SU-DHL-6 (cell line): ENCODE data around the gene PRR12.
A peak's percentile ranks its signal among the peaks of the same experiment; 100 is the strongest.

Experiments
- H2AFZ ChIP-seq: fragments of 200-600 bp; sonication (generic); 2 replicates; pipeline ENCODE4 v1.6.1; 2014; ENCODE audit warnings: low read depth, mild to moderate bottlenecking, moderate library complexity, mixed read lengths, antibody characterized with exemption, low read length; ENCODE audit not compliant: severe bottlenecking
- H3F3A ChIP-seq: fragments of 200-600 bp; shearing (Covaris generic); 2 replicates; pipeline ENCODE4 v1.6.0; 2016; ENCODE audit warnings: antibody characterized with exemption, mild to moderate bottlenecking; ENCODE audit not compliant: insufficient read depth
- H3K27ac ChIP-seq: fragments of 200-600 bp; sonication (generic); 2 replicates; pipeline ENCODE4 v1.5.1; 2016; ENCODE audit warnings: low read depth, mild to moderate bottlenecking, low read length, moderate library complexity, mixed read lengths
- H3K27me3 ChIP-seq: fragments of 200-600 bp; sonication (generic), shearing (Covaris generic); 2 replicates; pipeline ENCODE4 v1.6.0; 2014; ENCODE audit warnings: mild to moderate bottlenecking, low read length
- H3K36me3 ChIP-seq: fragments of 200-600 bp; sonication (generic); 2 replicates; pipeline ENCODE4 v1.6.1; 2014; ENCODE audit warnings: mild to moderate bottlenecking, low read length, mixed read lengths
- H3K4me2 ChIP-seq: fragments of 300-600, 200-600 bp; shearing (Covaris generic), sonication (generic); 2 replicates; pipeline ENCODE4 v1.6.0; 2014; ENCODE audit warnings: low read length, low read depth, mild to moderate bottlenecking; ENCODE audit not compliant: poor library complexity, severe bottlenecking
- H3K4me3 ChIP-seq: fragments of 200-600 bp; sonication (generic); 2 replicates; pipeline ENCODE4 v1.5.1; 2014; ENCODE audit warnings: antibody characterized with exemption, low read length, mild to moderate bottlenecking, mixed read lengths; ENCODE audit not compliant: insufficient read depth, poor library complexity, severe bottlenecking
- H3K79me2 ChIP-seq: fragments of 200-600 bp; sonication (generic); 2 replicates; pipeline ENCODE4 v1.6.1; 2014; ENCODE audit warnings: mild to moderate bottlenecking, low read length, moderate library complexity; ENCODE audit not compliant: insufficient read depth
- H3K9ac ChIP-seq: fragments of 200-600 bp; sonication (generic); 2 replicates; pipeline ENCODE4 v1.7.0; 2014; ENCODE audit warnings: mild to moderate bottlenecking, low read length
- H3K9me2 ChIP-seq: fragments of 200-600 bp; sonication (generic); replicated peaks from 2 replicates; pipeline ENCODE4 v1.6.1; 2014; ENCODE audit warnings: low read length; ENCODE audit not compliant: insufficient read depth
- H3K9me3 ChIP-seq: fragments of 200-600 bp; sonication (generic); 2 replicates; pipeline ENCODE4 v1.6.1; 2014; ENCODE audit warnings: low read length, mixed read lengths; ENCODE audit not compliant: insufficient read depth
- H4K20me1 ChIP-seq: fragments of 200-600 bp; sonication (generic); 2 replicates; pipeline ENCODE4 v1.6.1; 2014; ENCODE audit warnings: low read depth, mild to moderate bottlenecking, antibody characterized with exemption, low read length, moderate library complexity, mixed read lengths
- CTCF ChIP-seq: fragments of 200-600 bp; sonication (generic); IDR thresholded peaks from one replicate; pipeline ENCODE4 v1.5.1; 2017; ENCODE audit warnings: antibody characterized with exemption, mild to moderate bottlenecking, low read length, moderate library complexity; ENCODE audit not compliant: insufficient read depth, poor library complexity, severe bottlenecking
- EZH2phosphoT487 ChIP-seq: fragments of 200-600 bp; sonication (generic), shearing (Covaris generic); conservative IDR thresholded peaks from 2 replicates; pipeline ENCODE4 v1.6.1; 2018; ENCODE audit warnings: mild to moderate bottlenecking, antibody characterized with exemption, low read length, moderate library complexity, mixed read lengths

Gene PRR12

DNA sequence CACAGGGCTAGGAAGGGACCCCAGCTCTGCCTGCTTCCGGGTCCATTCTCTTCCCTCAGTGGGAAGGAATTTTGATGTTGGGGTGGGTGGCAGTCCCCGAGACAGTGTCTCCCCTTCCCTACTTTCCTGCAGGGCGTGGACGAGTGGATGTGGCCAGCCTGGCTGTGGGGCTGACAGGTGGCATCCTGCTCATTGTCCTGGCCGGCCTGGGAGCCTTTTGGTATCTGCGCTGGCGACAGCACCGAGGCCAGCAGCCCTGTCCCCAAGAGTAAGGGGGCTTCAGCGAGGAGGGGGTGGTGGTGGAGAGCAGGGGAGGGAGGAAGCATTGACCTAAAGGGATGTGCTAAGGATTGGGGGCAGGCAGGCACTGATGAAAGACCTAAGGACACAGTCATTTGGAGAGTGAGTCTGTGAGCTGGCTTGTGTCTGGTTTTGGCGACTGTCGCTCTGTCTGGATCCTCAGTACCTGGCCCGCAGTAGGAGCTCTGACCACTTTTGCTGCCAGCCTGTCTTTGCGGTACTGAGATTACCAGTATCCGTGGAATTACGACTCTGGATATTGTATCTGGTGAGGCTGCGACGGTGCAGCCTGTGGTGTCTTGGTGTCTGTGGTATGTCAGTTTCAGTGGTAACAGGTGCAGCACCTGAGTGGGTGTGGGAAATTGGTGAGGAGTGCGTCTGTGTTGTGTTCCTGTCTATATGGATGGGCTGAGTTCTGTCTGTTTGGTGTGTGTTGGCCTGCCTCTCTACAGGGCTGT is 2.4 kb upstream of the PRR12 start:
- Histone ChIP-seq H2AFZ (no peak overlapping the region), H3K4me2 (no peak overlapping the region), H3K79me2 (peaks cover 16% of the 10 kb centered on the region), H4K20me1 (no peaks in the 10 kb centered on the region), H3K9me2 (no peaks in the 10 kb centered on the region), H3K9ac (no peak overlapping the region), H3K9me3 (no peaks in the 10 kb centered on the region), H3K36me3 (no peaks in the 10 kb centered on the region), H3K27ac (no peak overlapping the region), H3K4me3 (no peak overlapping the region), H3K27me3 (no peaks in the 10 kb centered on the region), H3F3A (peaks cover 26% of the 10 kb centered on the region)
- TF ChIP-seq CTCF, result no peak
- TF ChIP-seq EZH2phosphoT487, result no peak

DNA sequence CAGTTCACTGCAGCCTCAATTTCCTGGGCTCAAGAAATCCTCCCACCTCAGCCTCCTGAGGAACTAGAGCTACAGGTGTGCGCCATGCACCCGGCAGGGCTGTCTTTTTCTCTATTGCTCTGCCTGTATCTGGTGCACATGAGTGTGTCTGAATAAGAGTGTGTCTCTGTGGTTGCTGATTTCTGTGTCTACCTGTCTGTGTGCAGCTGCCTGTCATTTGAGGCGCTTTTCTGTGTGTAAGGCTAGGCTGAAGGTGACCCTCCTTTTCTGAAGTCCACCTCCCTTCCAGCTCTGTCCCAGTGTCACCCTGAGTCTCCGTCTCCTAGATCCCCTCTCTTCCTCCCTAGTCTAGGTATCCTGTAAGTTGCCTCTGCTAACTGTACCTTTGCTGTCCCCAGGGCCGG is 1.5 kb upstream of the PRR12 start:
- H3F3A ChIP-seq, result peaks cover 31% of the 10 kb centered on the region
- H3K27me3 ChIP-seq, result no peaks in the 10 kb centered on the region
- H2AFZ ChIP-seq, result no peak overlapping the region
- H3K9me3 ChIP-seq, result no peaks in the 10 kb centered on the region
- peaks cover 26% of the 10 kb centered on the region for H3K79me2 ChIP-seq
- H3K4me3 ChIP-seq, result no peak overlapping the region
- TF ChIP-seq EZH2phosphoT487, result no peak
- TF ChIP-seq CTCF, result no peak
- no peak overlapping the region for H3K27ac ChIP-seq
- H3K9me2 ChIP-seq, result no peaks in the 10 kb centered on the region
- H4K20me1 ChIP-seq, result no peaks in the 10 kb centered on the region; the same call in 1 of the 2 replicates
- H3K36me3 ChIP-seq, result peaks cover 1% of the 10 kb centered on the region; the same call in 1 of the 2 replicates
- no peak overlapping the region for H3K9ac ChIP-seq
- H3K4me2 ChIP-seq, result no peak overlapping the region

DNA sequence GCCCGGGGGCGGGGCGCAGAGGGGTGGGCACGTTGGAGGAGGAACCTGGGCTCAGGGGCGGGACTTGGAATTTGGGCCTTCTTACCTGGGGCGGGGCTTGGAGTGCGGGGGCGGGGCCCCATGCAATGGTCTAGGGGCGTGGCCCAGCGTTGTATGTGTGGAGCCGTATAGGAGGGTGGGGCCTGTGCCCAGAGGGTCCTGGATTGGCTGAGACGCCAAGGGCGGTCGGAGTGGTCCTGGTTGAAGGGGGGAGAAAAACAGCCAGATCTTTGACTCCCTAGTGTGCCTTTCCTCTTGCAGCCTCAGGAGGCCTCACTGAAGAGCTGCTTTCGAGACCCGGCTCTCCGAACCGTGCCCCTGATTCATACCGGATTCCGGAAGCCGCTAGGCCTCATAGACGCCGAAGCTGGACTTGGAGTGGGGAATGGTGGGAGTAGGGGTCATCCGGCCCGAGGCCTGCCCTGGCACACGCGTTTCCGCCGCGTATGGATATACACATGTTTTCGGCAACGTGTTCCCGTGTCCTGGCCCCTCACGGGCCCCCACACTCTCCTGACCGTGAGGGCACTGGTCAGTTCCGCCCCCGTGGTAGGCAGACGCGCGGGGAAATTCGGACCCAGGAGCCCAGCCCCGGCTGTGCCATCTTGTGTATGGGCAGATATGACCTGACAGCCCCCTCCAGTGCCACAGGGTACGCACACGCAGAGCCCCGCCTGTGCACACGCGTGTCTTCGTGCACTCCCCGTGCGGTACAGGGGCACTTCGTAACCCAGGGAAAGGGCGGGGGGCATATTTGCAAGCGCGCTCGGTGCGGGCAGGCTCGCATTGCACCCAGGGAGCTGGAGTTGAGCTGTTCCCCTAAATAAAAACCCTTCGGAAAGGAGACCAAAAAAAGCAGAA is 661 bp upstream of the PRR12 start:
- H3K27ac ChIP-seq, result peak overlapping the region; percentile 95
- H3K36me3 ChIP-seq, result peaks cover 2% of the 10 kb centered on the region; the same call in 1 of the 2 replicates
- TF ChIP-seq CTCF, result no peak
- TF ChIP-seq EZH2phosphoT487, result no peak
- H4K20me1 ChIP-seq, result no peaks in the 10 kb centered on the region; the same call in 1 of the 2 replicates
- H3K9me2 ChIP-seq, result no peaks in the 10 kb centered on the region
- H3K9me3 ChIP-seq, result no peaks in the 10 kb centered on the region
- no peaks in the 10 kb centered on the region for H3K27me3 ChIP-seq
- H3F3A ChIP-seq, result peaks cover 31% of the 10 kb centered on the region
- peak overlapping the region; percentile 8 for H2AFZ ChIP-seq
- H3K4me2 ChIP-seq, result peak overlapping the region; percentile 88
- H3K9ac ChIP-seq, result peak overlapping the region; percentile 89
- H3K79me2 ChIP-seq, result peaks cover 29% of the 10 kb centered on the region
- H3K4me3 ChIP-seq, result peak overlapping the region; percentile 67
